AG04449 (cell line): ENCODE results near the gene RNF4.

Source experiments
- CTCF ChIA-PET: fragments of 350-600 bp; formaldehyde crosslinking; extraction: SDS; loops from one replicate; lab custom pipeline; 2021; ENCODE audit warnings: antibody characterized with exemption; lab: Yijun Ruan, JAX
- POLR2A ChIA-PET: fragments of 400-600, 350-600 bp; formaldehyde crosslinking; extraction: SDS; loops from one replicate; lab custom pipeline; 2020; ENCODE audit warnings: antibody characterized with exemption, inconsistent platforms; lab: Yijun Ruan, JAX
- DNase-seq: peaks from one replicate; pipeline ENCODE4 v3.0.0-alpha.2; 2010; ENCODE audit warnings: low read depth, low spot score
- H3K4me3 ChIP-seq: 2 replicates; pipeline ENCODE4 v1.5.1; 2011; ENCODE audit warnings: low read depth, mild to moderate bottlenecking, control low read depth, low read length
- TF ChIP-seq, protein P1 (sequence below): IDR thresholded peaks from one replicate; pipeline ENCODE4 v1.5.1; 2011; ENCODE audit warnings: mild to moderate bottlenecking, moderate library complexity, low read length, control low read depth, inconsistent platforms; ENCODE audit not compliant: insufficient read depth; ENCODE audit errors: missing control alignments

Gene RNF4

DNA sequence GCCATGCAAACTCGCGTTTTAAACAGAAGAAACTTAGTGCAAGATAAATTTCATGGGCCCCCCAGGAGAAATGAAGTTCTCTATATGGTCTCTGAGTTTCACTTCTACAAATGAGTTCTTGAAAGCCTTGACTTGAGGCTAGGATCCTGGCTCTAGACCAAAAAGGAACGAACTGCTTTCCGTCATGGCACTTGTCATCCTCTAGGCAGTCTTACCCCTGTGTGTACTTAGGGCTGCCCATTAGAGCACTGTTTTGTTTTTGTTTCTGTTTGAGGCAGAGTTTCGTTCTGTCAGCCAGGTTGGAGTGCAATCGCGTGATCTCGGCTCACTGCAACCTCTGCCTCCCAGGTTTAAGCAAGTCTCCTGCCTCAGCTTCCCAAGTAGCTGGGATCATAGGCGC, 29.0 kb downstream of the RNF4 start:
- POLR2A ChIA-PET = interaction anchor here (1.0 kb wide), 1 partner anchor 34 kb away, joined by 3 read pairs; no protein-coding TSS in a partner anchor
- CTCF ChIA-PET = no interaction called here
- no peak for DNase-seq
- H3K4me3 ChIP-seq = no peak overlapping the region
- TF ChIP-seq, protein P1, sequence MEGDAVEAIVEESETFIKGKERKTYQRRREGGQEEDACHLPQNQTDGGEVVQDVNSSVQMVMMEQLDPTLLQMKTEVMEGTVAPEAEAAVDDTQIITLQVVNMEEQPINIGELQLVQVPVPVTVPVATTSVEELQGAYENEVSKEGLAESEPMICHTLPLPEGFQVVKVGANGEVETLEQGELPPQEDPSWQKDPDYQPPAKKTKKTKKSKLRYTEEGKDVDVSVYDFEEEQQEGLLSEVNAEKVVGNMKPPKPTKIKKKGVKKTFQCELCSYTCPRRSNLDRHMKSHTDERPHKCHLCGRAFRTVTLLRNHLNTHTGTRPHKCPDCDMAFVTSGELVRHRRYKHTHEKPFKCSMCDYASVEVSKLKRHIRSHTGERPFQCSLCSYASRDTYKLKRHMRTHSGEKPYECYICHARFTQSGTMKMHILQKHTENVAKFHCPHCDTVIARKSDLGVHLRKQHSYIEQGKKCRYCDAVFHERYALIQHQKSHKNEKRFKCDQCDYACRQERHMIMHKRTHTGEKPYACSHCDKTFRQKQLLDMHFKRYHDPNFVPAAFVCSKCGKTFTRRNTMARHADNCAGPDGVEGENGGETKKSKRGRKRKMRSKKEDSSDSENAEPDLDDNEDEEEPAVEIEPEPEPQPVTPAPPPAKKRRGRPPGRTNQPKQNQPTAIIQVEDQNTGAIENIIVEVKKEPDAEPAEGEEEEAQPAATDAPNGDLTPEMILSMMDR = no peak

DNA sequence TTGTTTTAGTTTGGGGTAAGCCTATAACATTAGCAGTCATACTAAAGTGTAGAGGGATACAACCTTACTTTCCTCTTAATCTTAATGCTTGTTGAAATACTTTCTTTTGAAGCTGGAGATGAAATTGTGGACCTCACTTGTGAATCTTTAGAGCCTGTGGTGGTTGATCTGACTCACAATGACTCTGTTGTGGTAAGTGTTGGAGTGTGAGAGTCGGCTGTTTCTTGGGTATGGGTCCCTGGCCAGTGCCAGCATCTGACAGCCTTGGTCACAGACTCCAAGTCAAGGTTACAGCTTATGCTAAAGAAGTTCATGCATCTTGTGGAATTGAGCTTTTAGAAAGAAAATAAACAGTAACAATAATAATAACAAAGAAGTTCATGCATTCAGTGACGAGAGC, 31.6 kb downstream of the RNF4 start:
- POLR2A ChIA-PET = interaction anchor here (0.8 kb wide), 1 partner anchor 23 kb away, joined by 4 read pairs; no protein-coding TSS in a partner anchor
- DNase-seq = no peak
- TF ChIP-seq, protein P1 = no peak
- CTCF ChIA-PET = no interaction called here
- H3K4me3 ChIP-seq = no peak overlapping the region

DNA sequence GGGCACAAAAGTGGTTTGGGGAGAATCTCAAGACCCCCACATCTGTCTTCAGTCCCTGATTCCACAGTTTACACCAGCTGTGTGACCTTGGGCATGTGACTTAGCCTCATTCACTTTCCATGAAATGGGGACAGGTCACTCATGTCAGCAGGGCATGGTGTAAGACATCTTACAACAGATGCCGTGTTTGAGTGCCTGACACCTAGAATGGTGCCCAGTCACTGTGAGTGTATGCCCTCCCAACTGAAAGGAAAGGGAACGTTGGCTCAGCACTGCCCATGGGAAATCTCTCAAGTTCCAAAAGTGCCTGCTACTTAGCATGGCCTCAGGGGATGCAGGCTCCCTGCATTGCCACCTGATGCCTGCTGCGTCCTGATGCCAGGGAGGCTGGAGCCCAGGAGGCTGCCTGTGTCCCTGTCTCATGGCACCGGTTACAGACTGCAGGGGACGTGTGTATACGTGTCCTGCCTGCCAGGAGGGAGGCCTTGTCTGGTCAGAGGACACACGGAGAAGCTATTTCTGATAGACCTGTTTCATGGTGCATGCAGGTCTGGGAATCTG, 32.2 kb downstream of the RNF4 start:
- H3K4me3 ChIP-seq = no peak overlapping the region
- DNase-seq = no peak
- POLR2A ChIA-PET = no interaction called here
- CTCF ChIA-PET = no interaction called here
- TF ChIP-seq, protein P1 = no peak

DNA sequence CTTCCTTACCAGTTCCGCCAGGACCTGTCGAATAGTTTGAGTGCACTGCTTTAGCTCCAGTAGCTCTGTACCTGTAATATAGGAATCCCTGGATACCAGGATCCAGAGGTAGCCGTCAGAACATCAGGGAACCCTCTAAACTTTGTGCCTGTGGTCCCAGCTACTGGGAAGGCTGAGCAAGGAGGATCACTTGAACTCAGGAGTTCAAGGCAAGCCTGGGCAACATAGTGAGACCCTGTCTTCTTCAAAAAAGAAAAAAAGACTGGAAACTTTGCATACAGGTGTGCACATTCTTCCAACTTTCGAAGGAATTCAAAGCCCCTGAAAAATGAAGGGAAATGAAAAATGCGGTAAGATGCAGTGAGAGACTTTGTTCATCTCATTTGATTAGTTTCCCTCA, 34.9 kb downstream of the RNF4 start:
- DNase-seq = no peak
- TF ChIP-seq, protein P1 = no peak
- POLR2A ChIA-PET = no interaction called here
- no peak overlapping the region for H3K4me3 ChIP-seq
- CTCF ChIA-PET = interaction anchor here (1.8 kb wide), 1 partner anchor 284 kb away, joined by 8 read pairs; no protein-coding TSS in a partner anchor

DNA sequence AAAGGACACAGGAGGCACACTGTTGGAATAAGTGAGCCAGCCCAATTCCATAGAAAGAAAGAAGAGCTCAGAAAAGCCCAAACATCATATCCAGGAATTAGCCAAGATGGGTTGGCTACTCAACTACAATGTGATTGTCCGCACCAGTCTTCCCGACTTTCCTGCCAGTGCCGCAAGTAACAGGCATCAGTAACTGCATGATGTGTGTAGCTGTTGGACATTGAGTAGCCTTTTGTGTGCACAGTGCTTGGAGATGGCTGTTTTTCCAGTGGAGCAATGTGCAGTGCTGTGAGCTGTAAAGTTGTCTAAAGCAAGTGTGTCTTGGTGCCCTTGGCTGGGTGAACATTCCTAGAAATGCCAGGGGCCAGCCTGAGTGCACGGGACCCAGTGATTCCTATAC, 38.4 kb downstream of the RNF4 start:
- TF ChIP-seq, protein P1 = no peak
- no peak overlapping the region for H3K4me3 ChIP-seq
- CTCF ChIA-PET = interaction anchor here (1.2 kb wide), 1 partner anchor 287 kb away, joined by 4 read pairs; no protein-coding TSS in a partner anchor
- DNase-seq = no peak
- POLR2A ChIA-PET = no interaction called here

GRCh38 chr4:2507855-2508254, 38.9 kb downstream of the RNF4 start:
- H3K4me3 ChIP-seq = no peak overlapping the region
- TF ChIP-seq, protein P1 = no peak
- no peak for DNase-seq
- POLR2A ChIA-PET = no interaction called here
- CTCF ChIA-PET = interaction anchor here (0.8 to 1.2 kb wide), 2 partner anchors 13 to 287 kb away, joined by 3 to 4 read pairs; no protein-coding TSS in a partner anchor
